Hepatocyte (in vitro differentiated cells): ENCODE results near the gene CLN3. TPM values are rescaled to one million over a fixed set of nuclear protein-coding genes. Genes with fewer than 3 reads are reported as not detected.

ENCODE experiments used
- DNase-seq: peaks from one replicate; pipeline ENCODE4 v3.0.0-alpha.2; 2016; ENCODE audit warnings: low spot score
- H2AFZ ChIP-seq: fragments of 200-600 bp; sonication (generic); 2 replicates; pipeline ENCODE4 v1.6.0; 2016; ENCODE audit warnings: antibody characterized with exemption, mild to moderate bottlenecking
- H3K27ac ChIP-seq: fragments of 200-600 bp; sonication (generic); 2 replicates; pipeline ENCODE4 v1.5.1; 2016; ENCODE audit warnings: mild to moderate bottlenecking
- H3K27me3 ChIP-seq: fragments of 200-600 bp; sonication (generic); 2 replicates; pipeline ENCODE4 v1.6.1; 2016
- H3K36me3 ChIP-seq: fragments of 200-600 bp; sonication (generic); replicated peaks from 2 replicates; pipeline ENCODE4 v1.5.1; 2016; ENCODE audit warnings: low read depth; ENCODE audit not compliant: insufficient read depth
- H3K4me1 ChIP-seq: fragments of 200-600 bp; sonication (generic); 2 replicates; pipeline ENCODE4 v1.5.1; 2016; ENCODE audit warnings: mild to moderate bottlenecking, moderate library complexity; ENCODE audit not compliant: insufficient read depth
- H3K4me2 ChIP-seq: fragments of 200-600 bp; sonication (generic); 2 replicates; pipeline ENCODE4 v1.6.0; 2016
- H3K4me3 ChIP-seq: fragments of 200-600 bp; sonication (generic); 2 replicates; pipeline ENCODE4 v1.5.1; 2016; ENCODE audit warnings: mild to moderate bottlenecking
- H3K79me2 ChIP-seq: fragments of 200-600 bp; sonication (generic); 2 replicates; pipeline ENCODE4 v1.6.0; 2017; ENCODE audit warnings: mild to moderate bottlenecking
- H3K9me2 ChIP-seq: fragments of 200-600 bp; sonication (generic); replicated peaks from 2 replicates; pipeline ENCODE4 v1.6.0; 2017; ENCODE audit warnings: mild to moderate bottlenecking; ENCODE audit not compliant: insufficient read depth
- H3K9me3 ChIP-seq: fragments of 200-600 bp; sonication (generic); 2 replicates; pipeline ENCODE4 v1.5.1; 2016; ENCODE audit warnings: low read depth, mild to moderate bottlenecking
- H4K20me1 ChIP-seq: fragments of 200-600 bp; sonication (generic); 2 replicates; pipeline ENCODE4 v1.6.0; 2016; ENCODE audit warnings: mild to moderate bottlenecking; ENCODE audit not compliant: insufficient read depth, poor library complexity, severe bottlenecking
- EZH2 ChIP-seq: fragments of 200-600 bp; sonication (generic); IDR thresholded peaks from 2 replicates; pipeline ENCODE4 v1.6.1; 2016; ENCODE audit warnings: antibody characterized with exemption, mild to moderate bottlenecking, borderline replicate concordance
- EZH2phosphoT487 ChIP-seq: fragments of 200-600 bp; sonication (generic); IDR thresholded peaks from one replicate; pipeline ENCODE4 v1.6.1; 2018; ENCODE audit warnings: antibody characterized with exemption, mild to moderate bottlenecking, low read depth, moderate library complexity; ENCODE audit not compliant: unreplicated experiment, severe bottlenecking
- WGBS: methylation state at CpG from one replicate; pipeline ENCODE4 v1.1.6; 2016; ENCODE audit warnings: low lambda C conversion rate; ENCODE audit errors: missing lambda C conversion rate; 5-methylcytosine and 5-hydroxymethylcytosine counted together
- polyA plus RNA-seq: library from polyadenylated mRNA; unstranded; fragments of >200 nt; fragmentation: Nextera tagmentation; extraction: Ambion mirVana; gene quantifications from 2 replicates; pipeline ENCODE4 v1.2.1, GENCODE V29; 2016
- total RNA-seq: library from RNA; depleted of rRNA; stranded (reverse); fragments of >200 nt; gene quantifications from 2 replicates; pipeline ENCODE4 v1.2.3, GENCODE V29; 2014
- TF ChIP-seq, protein P1 (sequence below): fragments of 200-600 bp; sonication (generic); IDR thresholded peaks from 2 replicates; pipeline ENCODE4 v1.5.1; 2016; ENCODE audit warnings: antibody characterized with exemption, mild to moderate bottlenecking; ENCODE audit not compliant: poor library complexity

Gene CLN3
- total and polyA plus RNA-seq, 2 experiments from 2014 or later = 43.4 to 102 TPM

DNA sequence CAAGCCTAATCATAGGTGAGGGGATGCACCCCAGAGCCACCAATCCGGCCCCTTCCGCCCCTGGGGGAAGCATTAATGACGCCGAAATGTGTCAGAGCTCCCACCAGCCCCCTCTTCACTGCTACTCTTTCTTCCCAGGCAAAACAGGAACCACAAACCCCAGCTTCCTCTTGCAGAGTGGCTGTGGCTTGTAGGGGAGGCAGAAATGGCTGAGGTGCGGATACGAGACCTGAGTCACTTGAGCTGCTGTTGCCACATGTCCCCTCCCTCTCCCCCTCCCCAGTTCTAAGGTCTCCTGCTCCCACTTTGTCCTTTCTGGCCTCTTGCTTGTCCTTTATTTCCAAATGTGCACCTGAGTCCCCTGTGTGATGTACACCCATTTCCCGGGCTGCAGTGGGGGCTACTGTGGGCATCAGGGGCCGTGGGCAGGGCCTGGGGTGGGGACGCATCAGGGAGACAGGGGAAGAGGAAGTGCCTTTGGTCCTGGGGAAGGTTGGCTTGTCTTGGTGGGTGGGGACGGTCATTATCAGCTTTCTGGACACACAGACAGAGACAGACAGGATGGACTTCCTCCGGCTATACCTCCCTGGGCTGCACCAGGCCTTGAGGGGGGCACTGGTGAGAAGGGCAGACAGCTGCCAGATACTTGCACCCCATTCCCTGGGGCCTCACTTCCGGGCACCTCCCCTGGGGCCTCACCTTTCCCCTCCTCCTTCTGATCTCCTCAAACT is 2.4 kb upstream of the CLN3 start, which contains the start of gene APOBR:
Gene APOBR, plus strand, starts transcription at position 523 of the 731 bp plus-strand sequence. Its CDS starts 39 bp downstream, at position 562.
- no peaks in the 10 kb centered on the region for H3K36me3 ChIP-seq
- H3K9me2 ChIP-seq = no peaks in the 10 kb centered on the region
- 81% methylated on average over 12 of the region's 12 CpGs for WGBS
- no peak within 1 kb of the TSS for H3K27ac ChIP-seq
- H4K20me1 ChIP-seq = no peaks in the 10 kb centered on the region
- H3K4me3 ChIP-seq = no peak within 1 kb of the TSS
- peaks cover 10% of the 10 kb centered on the region for H3K79me2 ChIP-seq
- H3K4me1 ChIP-seq = no peaks in the 10 kb centered on the region
- no peaks in the 10 kb centered on the region for H3K9me3 ChIP-seq
- no peaks in the 10 kb centered on the region for H3K27me3 ChIP-seq
- no peak within 1 kb of the TSS for H3K4me2 ChIP-seq
- TF ChIP-seq EZH2phosphoT487 (no peak), EZH2 (no peak)
- TF ChIP-seq, protein P1, sequence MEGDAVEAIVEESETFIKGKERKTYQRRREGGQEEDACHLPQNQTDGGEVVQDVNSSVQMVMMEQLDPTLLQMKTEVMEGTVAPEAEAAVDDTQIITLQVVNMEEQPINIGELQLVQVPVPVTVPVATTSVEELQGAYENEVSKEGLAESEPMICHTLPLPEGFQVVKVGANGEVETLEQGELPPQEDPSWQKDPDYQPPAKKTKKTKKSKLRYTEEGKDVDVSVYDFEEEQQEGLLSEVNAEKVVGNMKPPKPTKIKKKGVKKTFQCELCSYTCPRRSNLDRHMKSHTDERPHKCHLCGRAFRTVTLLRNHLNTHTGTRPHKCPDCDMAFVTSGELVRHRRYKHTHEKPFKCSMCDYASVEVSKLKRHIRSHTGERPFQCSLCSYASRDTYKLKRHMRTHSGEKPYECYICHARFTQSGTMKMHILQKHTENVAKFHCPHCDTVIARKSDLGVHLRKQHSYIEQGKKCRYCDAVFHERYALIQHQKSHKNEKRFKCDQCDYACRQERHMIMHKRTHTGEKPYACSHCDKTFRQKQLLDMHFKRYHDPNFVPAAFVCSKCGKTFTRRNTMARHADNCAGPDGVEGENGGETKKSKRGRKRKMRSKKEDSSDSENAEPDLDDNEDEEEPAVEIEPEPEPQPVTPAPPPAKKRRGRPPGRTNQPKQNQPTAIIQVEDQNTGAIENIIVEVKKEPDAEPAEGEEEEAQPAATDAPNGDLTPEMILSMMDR = no peak
- no peak within 1 kb of the TSS for H2AFZ ChIP-seq
- no peak for DNase-seq

DNA sequence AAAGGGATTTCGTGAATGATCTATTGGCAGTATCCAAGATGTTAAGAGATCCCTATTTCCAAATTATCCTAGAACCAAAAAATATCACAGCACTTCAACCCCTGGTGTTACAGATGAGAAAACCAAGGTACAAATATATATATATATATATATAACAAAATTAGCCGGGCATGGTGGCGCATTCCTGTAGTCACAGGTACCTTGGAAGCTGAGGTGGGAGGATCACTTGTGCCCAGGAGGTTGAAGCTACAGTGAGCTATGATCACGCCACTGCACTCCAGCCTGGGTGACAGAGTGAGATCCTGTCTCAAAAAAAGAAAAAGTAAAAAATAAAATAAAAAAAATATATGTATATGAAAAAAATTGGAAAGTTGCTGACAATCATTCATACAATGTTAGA is 637 bp upstream of the CLN3 start:
- Histone ChIP-seq H3K36me3 (no peaks in the 10 kb centered on the region), H3K4me1 (no peaks in the 10 kb centered on the region), H3K27me3 (no peaks in the 10 kb centered on the region), H3K9me2 (no peaks in the 10 kb centered on the region), H3K79me2 (peaks cover 10% of the 10 kb centered on the region), H3K4me2 (peak overlapping the region; percentile 76), H3K4me3 (no peak overlapping the region), H2AFZ (peak overlapping the region; percentile 100), H4K20me1 (no peaks in the 10 kb centered on the region), H3K9me3 (no peaks in the 10 kb centered on the region), H3K27ac (peak overlapping the region; percentile 96)
- whole genome bisulfite sequencing = 53% methylated on average over 4 of the region's 4 CpGs
- TF ChIP-seq EZH2phosphoT487 (no peak), EZH2 (no peak)
- TF ChIP-seq, protein P1 = no peak
- DNase-seq = no peak

DNA sequence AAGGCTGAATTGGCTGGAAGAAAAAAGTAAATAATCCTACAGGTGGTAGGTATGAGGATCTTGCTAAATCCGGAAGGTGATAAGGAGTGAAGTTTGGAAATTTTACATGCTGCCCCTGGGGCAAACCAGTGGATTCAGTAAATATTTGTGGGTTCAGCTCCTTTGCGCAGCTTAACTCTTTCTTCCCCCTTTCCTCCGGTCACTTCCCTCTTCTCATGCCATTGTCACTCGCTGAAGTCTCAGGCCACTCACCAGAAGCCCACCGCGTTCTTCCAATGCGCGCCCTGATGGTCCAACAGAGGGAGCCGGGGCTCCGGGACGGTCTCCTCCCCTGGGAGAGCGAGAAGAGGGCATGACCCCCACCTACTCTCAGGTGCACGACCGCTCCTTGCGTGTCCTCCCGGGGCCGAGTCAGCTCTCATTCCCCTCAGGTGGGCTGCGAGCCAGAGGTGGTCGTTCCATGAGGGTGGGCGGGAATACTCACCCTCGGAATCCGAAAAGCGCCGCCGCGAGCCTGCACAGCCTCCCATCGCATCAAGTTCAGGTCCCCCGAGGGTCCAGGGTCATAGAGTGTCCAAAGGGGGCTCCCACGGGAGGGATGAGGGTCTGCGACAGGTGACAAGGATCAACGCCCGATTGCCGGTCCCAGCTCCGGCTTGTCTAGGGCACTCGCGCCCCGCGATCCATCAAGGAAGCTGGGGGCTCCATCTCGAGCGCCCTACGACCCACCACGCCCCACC is 474 bp downstream of the CLN3 start:
- DNase-seq = peak; percentile 52
- Histone ChIP-seq H3K36me3 (no peaks in the 10 kb centered on the region), H3K4me1 (no peaks in the 10 kb centered on the region), H3K27ac (peak overlapping the region; percentile 96), H3K27me3 (no peaks in the 10 kb centered on the region), H2AFZ (peak overlapping the region; percentile 100), H3K4me3 (peak overlapping the region; percentile 82), H3K9me2 (no peaks in the 10 kb centered on the region), H3K9me3 (no peaks in the 10 kb centered on the region), H4K20me1 (no peaks in the 10 kb centered on the region), H3K79me2 (peaks cover 10% of the 10 kb centered on the region), H3K4me2 (peak overlapping the region; percentile 76)
- WGBS = under 1% methylated on average over 41 of the region's 42 CpGs
- no peak for TF ChIP-seq EZH2phosphoT487
- TF ChIP-seq, protein P1 = peak; percentile 29
- no peak for TF ChIP-seq EZH2
